NCI-H1048 (cell line): ENCODE measurements around the gene WDR45.

Source experiments
- DNase-seq: peaks from one replicate; lab custom pipeline; 2025; lab: John Stamatoyannopoulos, UW

WDR45 gene

GRCh38 chrX:49043220-49043986 is 36.3 kb downstream of the WDR45 start, which contains the start of gene TFE3:
TFE3 (minus strand) TSS chrX:49043357; CDS start chrX:49043226, 131 bp downstream.
- DNase-seq = peak; percentile 90

DNA sequence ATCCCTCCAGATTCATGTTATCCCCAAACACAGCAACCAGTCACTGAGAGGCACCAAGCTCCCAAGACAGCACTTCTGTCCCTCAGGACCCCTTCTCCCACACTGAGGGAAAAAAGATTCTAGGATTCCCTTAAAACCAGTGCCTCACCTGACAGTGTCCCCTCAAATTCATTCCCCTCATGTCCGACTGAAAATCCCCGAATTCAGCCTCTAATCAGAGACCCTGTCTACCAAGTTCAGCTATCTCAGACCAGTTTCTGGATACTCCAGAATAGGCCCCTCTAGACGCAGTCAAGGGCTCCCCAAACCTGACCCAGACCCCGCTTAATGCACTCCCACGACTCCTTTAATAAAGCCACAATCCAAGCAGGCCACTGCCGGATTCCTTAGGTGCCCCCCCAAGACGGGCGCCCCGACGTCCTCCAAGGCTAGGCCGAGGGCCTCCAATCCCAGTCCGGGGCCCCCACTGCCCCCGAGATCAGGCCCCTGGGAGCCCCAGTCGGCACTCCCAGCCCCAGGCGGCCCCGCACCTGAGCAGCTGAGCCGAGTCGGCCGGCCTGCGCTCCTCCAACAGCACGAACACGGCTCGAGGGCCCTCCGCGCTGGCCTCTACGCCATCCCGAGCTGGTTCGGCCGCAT is 37.0 kb downstream of the WDR45 start:
- DNase-seq = no peak

GRCh38 chrX:49041744-49042580 is 37.7 kb downstream of the WDR45 start:
- DNase-seq = no peak

DNA sequence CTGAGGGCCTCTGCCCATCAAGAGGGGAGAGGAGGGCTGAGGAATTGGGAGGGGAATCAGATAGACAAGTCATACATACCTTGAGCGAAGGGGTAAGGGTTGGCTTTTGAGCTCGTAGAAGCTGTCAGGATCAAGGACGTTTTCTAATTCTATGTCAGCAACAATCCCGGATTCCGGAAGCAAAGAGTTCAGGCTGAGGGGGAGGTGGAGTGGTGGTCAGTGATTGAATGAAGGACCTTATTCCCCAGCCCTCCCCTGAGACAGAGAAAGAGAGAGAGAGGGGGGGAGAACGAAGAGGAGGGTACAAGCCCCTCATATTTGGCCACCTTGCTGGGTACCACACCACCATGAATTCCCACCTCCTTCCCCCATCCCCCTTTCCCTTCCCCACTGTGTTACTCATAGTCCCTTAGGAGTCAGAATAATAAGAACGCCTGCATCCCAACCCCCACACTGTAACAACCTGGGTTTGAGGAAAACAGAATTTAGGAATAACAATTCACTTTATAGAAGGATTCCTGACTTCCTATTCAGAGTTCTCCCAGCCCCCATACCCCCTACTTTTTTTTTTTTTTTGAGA is 39.2 kb downstream of the WDR45 start:
- no peak for DNase-seq

DNA sequence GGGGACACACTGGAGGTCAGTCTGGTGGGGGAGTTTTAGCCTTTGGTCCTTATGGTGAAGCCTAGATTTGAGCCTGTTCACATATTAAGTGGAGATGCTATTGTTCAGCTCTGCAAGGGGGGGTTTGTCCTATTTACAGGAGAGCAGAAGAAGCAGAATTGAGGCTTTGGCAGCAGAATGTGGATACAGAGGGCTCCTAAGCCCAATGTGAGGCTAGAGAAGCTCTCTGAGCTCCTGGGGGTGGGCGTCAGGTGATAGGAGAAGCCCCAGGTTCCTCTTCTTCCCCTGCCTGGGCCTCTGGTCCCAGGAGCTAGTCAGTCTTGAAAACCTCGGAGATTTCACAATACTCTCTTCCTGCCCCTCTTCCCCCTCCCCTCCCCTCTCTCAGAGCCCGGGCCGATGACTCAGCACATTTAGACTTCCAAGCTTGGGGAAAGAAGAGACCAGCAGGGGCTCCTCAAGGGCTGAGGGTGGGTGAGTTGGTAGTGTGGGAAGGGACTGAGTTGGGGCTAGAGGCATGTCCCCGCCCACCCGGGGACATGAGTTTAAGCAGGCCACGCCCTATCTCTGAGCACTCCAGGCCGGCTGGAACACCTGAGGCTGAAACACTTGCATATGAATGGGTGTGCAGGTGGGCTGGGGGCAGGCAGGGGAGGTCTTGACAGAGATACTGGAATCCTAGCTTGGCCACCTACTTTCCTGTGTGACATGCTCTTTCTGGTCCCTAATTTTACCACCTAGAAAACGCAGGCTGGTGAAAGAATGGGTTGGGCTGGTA is 39.9 kb downstream of the WDR45 start:
- peak; percentile 26 for DNase-seq

DNA sequence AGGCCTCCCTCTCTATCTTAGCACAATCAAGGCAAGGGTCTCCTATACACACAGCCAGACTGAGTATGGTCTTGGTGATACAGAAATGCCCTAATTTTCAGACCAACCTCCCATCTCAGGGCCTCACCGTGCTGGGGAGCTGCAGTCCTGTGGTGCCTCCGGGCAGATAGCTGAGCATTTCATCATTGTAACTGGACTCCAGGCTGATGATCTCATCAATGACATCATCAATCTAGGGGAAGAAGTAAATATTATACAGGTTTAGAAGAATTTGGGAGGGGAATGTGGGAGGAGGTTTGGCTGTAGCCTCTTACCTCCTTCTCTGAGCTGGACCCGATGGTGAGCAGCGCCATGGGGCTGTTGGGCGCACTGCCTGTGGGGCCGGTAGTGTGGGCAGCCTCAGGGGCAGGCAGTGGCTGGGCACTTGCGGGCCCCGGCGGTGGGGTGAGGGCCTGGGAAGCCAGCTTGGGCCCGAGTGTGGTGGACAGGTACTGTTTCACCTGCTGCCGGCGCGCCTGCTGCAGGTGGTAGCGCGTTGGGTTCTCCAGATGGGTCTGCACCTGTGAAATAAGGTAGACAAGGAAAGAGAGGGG is 41.7 kb downstream of the WDR45 start:
- no peak for DNase-seq

DNA sequence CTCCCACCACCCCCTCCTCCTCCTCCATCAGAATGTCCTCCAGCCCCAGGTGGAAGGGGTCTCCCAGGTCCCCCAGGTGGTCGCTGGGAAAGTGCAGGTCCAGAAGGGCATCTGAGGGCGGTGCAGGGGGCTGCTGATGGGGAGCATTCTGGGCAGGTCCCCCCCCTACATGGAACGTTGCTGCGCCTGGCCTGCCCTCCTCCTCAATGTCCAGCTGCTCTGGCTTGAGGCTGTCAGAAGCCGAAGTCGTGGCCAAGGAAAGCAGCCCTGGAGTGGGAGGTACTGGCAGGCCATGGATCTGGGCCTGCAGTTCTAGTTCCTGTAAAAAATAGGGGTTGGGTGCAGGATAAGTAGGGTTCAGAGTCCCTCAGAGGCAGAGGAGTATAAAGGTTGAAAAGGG is 49.4 kb downstream of the WDR45 start:
- no peak for DNase-seq

DNA sequence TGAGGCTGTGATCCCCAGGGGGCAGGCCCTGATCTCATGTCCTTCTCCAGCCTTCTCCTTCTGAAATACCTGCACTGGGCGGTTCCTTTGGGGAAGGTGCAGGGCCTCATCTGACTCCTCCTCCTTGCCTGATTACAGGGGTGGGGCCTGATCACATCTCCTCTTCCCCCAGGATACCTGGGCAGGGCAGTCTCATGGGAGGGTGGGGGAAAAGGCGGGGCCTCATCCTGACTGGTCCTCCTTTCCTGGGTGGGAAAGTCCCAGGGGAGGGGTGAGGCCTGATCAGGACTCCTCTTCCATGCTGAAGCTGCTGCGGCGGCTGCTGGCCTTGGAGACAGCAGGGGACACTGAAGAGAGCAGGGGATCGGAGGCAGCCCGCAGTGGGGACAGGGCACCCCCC is 49.8 kb downstream of the WDR45 start:
- DNase-seq = no peak
